H1 (cell line): ENCODE data around the gene DAPK2. TPM values are rescaled to one million over a fixed set of nuclear protein-coding genes. Genes with fewer than 3 reads are reported as not detected.
A peak's percentile ranks its signal among the peaks of the same experiment; 100 is the strongest.

Experiments
- CTCF ChIA-PET: fragments of 300-600 bp; sonication (Branson Sonifier 250); formaldehyde crosslinking; loops from one replicate; lab custom pipeline; 2021; ENCODE audit not compliant: partially characterized antibody; lab: Charles Lee
- POLR2A ChIA-PET: fragments of 300-600 bp; sonication (Branson Sonifier 250); formaldehyde crosslinking; loops from one replicate; lab custom pipeline; 2021; ENCODE audit warnings: inconsistent platforms; ENCODE audit not compliant: partially characterized antibody; lab: Charles Lee
- DNase-seq, 2 experiments: peaks; one replicate each; pipeline versions ENCODE4 v3.0.0 to v3.0.0-alpha.2; 2010 to 2022; ENCODE audit warnings: low spot score in 2 of 2, low read depth in 1 of 2, mixed read lengths in 1 of 2
- FAIRE-seq: peaks from 2 replicates; lab custom pipeline; 2011; peaks lifted over from hg19 to GRCh38; lab: Jason Lieb, UNC
- H2AFZ ChIP-seq: 2 replicates; pipeline ENCODE4 v1.8.1; 2012; ENCODE audit warnings: low read length, inconsistent platforms
- H2AK5ac ChIP-seq: 2 replicates; pipeline ENCODE4 v1.6.1; 2013; ENCODE audit warnings: low read depth, low read length
- H2BK120ac ChIP-seq: replicated peaks from 2 replicates; pipeline ENCODE3; 2013; ENCODE audit warnings: low read depth, low read length, inconsistent platforms
- H2BK12ac ChIP-seq: 2 replicates; pipeline ENCODE4 v1.6.1; 2013; ENCODE audit warnings: low read depth, low read length
- H2BK15ac ChIP-seq: 2 replicates; pipeline ENCODE4 v1.6.1; 2013; ENCODE audit warnings: low read length
- H2BK20ac ChIP-seq: 2 replicates; pipeline ENCODE4 v1.6.1; 2013; ENCODE audit warnings: low read length
- H2BK5ac ChIP-seq: 2 replicates; pipeline ENCODE4 v1.6.1; 2013; ENCODE audit warnings: low read depth, low read length
- H3K14ac ChIP-seq: 2 replicates; pipeline ENCODE4 v1.6.1; 2013; ENCODE audit warnings: inconsistent platforms; ENCODE audit not compliant: insufficient read length
- H3K18ac ChIP-seq: 2 replicates; pipeline ENCODE4 v1.6.1; 2013; ENCODE audit warnings: low read length; ENCODE audit errors: extremely low read depth
- H3K23ac ChIP-seq: 2 replicates; pipeline ENCODE4 v1.6.1; 2013; ENCODE audit warnings: inconsistent platforms; ENCODE audit not compliant: insufficient read length
- H3K23me2 ChIP-seq: 2 replicates; pipeline ENCODE4 v1.6.1; 2013; ENCODE audit warnings: low read depth, low read length
- H3K27ac ChIP-seq: 2 replicates; pipeline ENCODE4 v1.6.1; 2011; ENCODE audit warnings: low read depth, low read length, inconsistent platforms
- H3K27me3 ChIP-seq, 4 experiments: replicated peaks in 1 of 4; 1 replicate in 1 of 4; 2 replicates in 3 of 4; pipeline versions ENCODE4 v1.6.1 to v1.8.1; 2011 to 2013; ENCODE audit warnings: low read length in 3 of 4, mild to moderate bottlenecking in 3 of 4, inconsistent platforms in 2 of 4, mixed read lengths in 2 of 4, moderate library complexity in 1 of 4; ENCODE audit not compliant: control insufficient read depth in 3 of 4, insufficient read depth in 3 of 4; ENCODE audit errors: extremely low read depth in 1 of 4
- H3K36me3 ChIP-seq, 4 experiments: 2 replicates each; pipeline versions ENCODE4 v1.6.1 to v1.8.1; 2011 to 2013; ENCODE audit warnings: mild to moderate bottlenecking in 4 of 4, low read length in 3 of 4, moderate library complexity in 2 of 4, control low read depth in 1 of 4, inconsistent platforms in 1 of 4; ENCODE audit not compliant: insufficient read depth in 4 of 4, control insufficient read depth in 2 of 4
- H3K4ac ChIP-seq: replicated peaks from 2 replicates; pipeline ENCODE3; 2013; ENCODE audit warnings: low read length, low read depth, mixed read lengths, inconsistent platforms; ENCODE audit not compliant: insufficient read length
- H3K4me1 ChIP-seq, 4 experiments: replicated peaks in 1 of 4; 1 replicate in 1 of 4; 2 replicates in 3 of 4; pipeline versions ENCODE4 v1.6.1 to v1.8.1; 2011 to 2013; ENCODE audit warnings: low read length in 3 of 4, inconsistent platforms in 2 of 4, mixed read lengths in 1 of 4; ENCODE audit not compliant: insufficient read depth in 4 of 4, control insufficient read depth in 3 of 4
- H3K4me2 ChIP-seq, 2 experiments: 2 replicates each; pipeline versions ENCODE4 v1.6.1 to v1.8.1; 2011 to 2013; ENCODE audit warnings: low read depth in 2 of 2, low read length in 2 of 2, control low read depth in 1 of 2, inconsistent platforms in 1 of 2, mild to moderate bottlenecking in 1 of 2; ENCODE audit not compliant: insufficient read depth in 1 of 2
- H3K4me3 ChIP-seq, 4 experiments: fragments of 200-600, 300-600 bp in 1 of 4; sonication (generic), shearing (Covaris generic), sonication (Bioruptor Twin) in 1 of 4; 2 replicates each; pipeline versions ENCODE4 v1.5.1 to v1.8.1; 2011 to 2016; ENCODE audit warnings: low read length in 4 of 4, low read depth in 3 of 4, control low read depth in 2 of 4, inconsistent platforms in 2 of 4, mild to moderate bottlenecking in 2 of 4, mixed read lengths in 1 of 4, moderate library complexity in 1 of 4; ENCODE audit not compliant: insufficient read depth in 2 of 4; ENCODE audit errors: extremely low read depth in 1 of 4
- H3K56ac ChIP-seq: replicated peaks from 2 replicates; pipeline ENCODE3; 2013; ENCODE audit warnings: low read depth, mild to moderate bottlenecking, mixed read lengths, low read length, inconsistent platforms; ENCODE audit not compliant: insufficient read length
- H3K79me1 ChIP-seq: 2 replicates; pipeline ENCODE4 v1.6.1; 2013; ENCODE audit warnings: low read depth, low read length, control low read depth
- H3K79me2 ChIP-seq, 2 experiments: 2 replicates each; pipeline versions ENCODE4 v1.6.1 to v1.8.1; 2012 to 2013; ENCODE audit warnings: low read length in 2 of 2, mild to moderate bottlenecking in 2 of 2, inconsistent platforms in 1 of 2; ENCODE audit not compliant: insufficient read depth in 2 of 2, control insufficient read depth in 1 of 2
- H3K9ac ChIP-seq, 4 experiments: replicated peaks in 1 of 4; 1 replicate in 1 of 4; 2 replicates in 3 of 4; pipeline versions ENCODE4 v1.6.1 to v1.8.1; 2011 to 2013; ENCODE audit warnings: low read depth in 3 of 4, low read length in 3 of 4, control low read depth in 2 of 4, mild to moderate bottlenecking in 2 of 4, moderate library complexity in 2 of 4, inconsistent platforms in 1 of 4; ENCODE audit errors: extremely low read depth in 1 of 4
- H3K9me3 ChIP-seq, 2 experiments: 2 replicates each; pipeline versions ENCODE4 v1.6.1 to v1.8.1; 2012 to 2013; ENCODE audit warnings: mild to moderate bottlenecking in 2 of 2, moderate library complexity in 2 of 2, control low read depth in 1 of 2, inconsistent platforms in 1 of 2, low read depth in 1 of 2, low read length in 1 of 2, mixed read lengths in 1 of 2; ENCODE audit not compliant: insufficient read depth in 2 of 2
- H4K20me1 ChIP-seq, 2 experiments: replicated peaks in 1 of 2; 2 replicates each; pipeline versions ENCODE3 to v1.8.1; 2011 to 2013; ENCODE audit warnings: inconsistent platforms in 2 of 2, low read length in 2 of 2, mild to moderate bottlenecking in 1 of 2; ENCODE audit not compliant: insufficient read depth in 2 of 2, control insufficient read depth in 1 of 2
- H4K5ac ChIP-seq: 2 replicates; pipeline ENCODE4 v1.6.1; 2013; ENCODE audit warnings: low read length, low read depth, mixed read lengths, inconsistent platforms; ENCODE audit not compliant: insufficient read length
- H4K8ac ChIP-seq: 2 replicates; pipeline ENCODE4 v1.8.0; 2013; ENCODE audit warnings: mild to moderate bottlenecking, moderate library complexity, low read length, inconsistent platforms; ENCODE audit not compliant: insufficient read depth; ENCODE audit errors: extremely low read depth
- H4K91ac ChIP-seq: replicated peaks from 2 replicates; pipeline ENCODE3; 2013; ENCODE audit warnings: low read length, mixed read lengths, inconsistent platforms; ENCODE audit not compliant: insufficient read length
- CEBPB ChIP-seq: IDR thresholded peaks from 2 replicates; pipeline ENCODE4 v1.6.1; 2012; ENCODE audit warnings: low read depth, low read length
- NANOG ChIP-seq: IDR thresholded peaks from 2 replicates; pipeline ENCODE4 v1.6.1; 2011; ENCODE audit warnings: low read length, low read depth, mild to moderate bottlenecking, inconsistent platforms; ENCODE audit not compliant: insufficient read depth, poor library complexity, severe bottlenecking
- PHF8 ChIP-seq: fragments of 200-600 bp; sonication (generic); conservative IDR thresholded peaks from 2 replicates; pipeline ENCODE4 v1.7.1; 2012; ENCODE audit warnings: low read depth, mild to moderate bottlenecking, inconsistent platforms, low read length, moderate library complexity
- POLR2AphosphoS5 ChIP-seq: IDR thresholded peaks from 2 replicates; pipeline ENCODE4 v1.6.1; 2011; ENCODE audit warnings: low read depth, low read length
- RAD21 ChIP-seq, 2 experiments: IDR thresholded peaks in 1 of 2; conservative IDR thresholded peaks in 1 of 2; 2 replicates each; pipeline ENCODE4 v1.6.1; 2011; ENCODE audit warnings: low read depth in 2 of 2, low read length in 2 of 2, improper control_type of control experiment in 1 of 2, inconsistent platforms in 1 of 2, mild to moderate bottlenecking in 1 of 2, moderate library complexity in 1 of 2
- TBP ChIP-seq: IDR thresholded peaks from 2 replicates; pipeline ENCODE4 v1.6.1; 2011; ENCODE audit warnings: low read depth, low read length, improper control_type of control experiment
- TCF12 ChIP-seq: IDR thresholded peaks from 2 replicates; pipeline ENCODE4 v1.6.1; 2011; ENCODE audit warnings: low read depth, mild to moderate bottlenecking, low read length
- TEAD4 ChIP-seq: IDR thresholded peaks from 2 replicates; pipeline ENCODE4 v1.6.1; 2012; ENCODE audit warnings: low read depth, low read length, inconsistent platforms, mixed read lengths
- WGBS, 2 experiments: shearing (Covaris generic) in 1 of 2; methylation state at CpG; one replicate each; pipeline versions ENCODE4 v1.1.6 to v1.1.7; 2013 to 2015; ENCODE audit warnings: low lambda C conversion rate in 2 of 2, mixed read lengths in 2 of 2, inconsistent platforms in 1 of 2, low coverage in 1 of 2, missing lambda C conversion rate in 1 of 2; ENCODE audit not compliant: insufficient replicate concordance in 2 of 2, insufficient coverage in 1 of 2, insufficient read length in 1 of 2; ENCODE audit errors: extremely low coverage in 1 of 2, missing lambda C conversion rate in 1 of 2; 5-methylcytosine and 5-hydroxymethylcytosine counted together
- polyA plus RNA-seq, 7 experiments: library from polyadenylated mRNA; depleted of rRNA in 3 of 7; stranded (reverse) in 5 of 7; unstranded in 2 of 7; fragments of >200 nt in 5 of 7; fragments of 200-250 nt in 2 of 7; gene quantifications; 1 replicate in 5 of 7; 2 replicates in 1 of 7; 4 replicates in 1 of 7; pipeline versions ENCODE4 v1.2.1 to v1.2.3, GENCODE V29; 2011 to 2013; ENCODE audit warnings: missing spikeins in 2 of 7, mixed read lengths in 2 of 7
- total RNA-seq: library from RNA; stranded (reverse); fragmentation: NEBNext Ultra II Directional; extraction: Animal tissue kit (Norgen Biotek cat#: 25700); gene quantifications from 2 replicates; pipeline ENCODE4 v1.2.1, GENCODE V29; 2021
- TF ChIP-seq, protein P1 (sequence below): IDR thresholded peaks from 2 replicates; pipeline ENCODE4 v1.6.1; 2011; ENCODE audit warnings: low read length, improper control_type of control experiment

Gene DAPK2
- total and polyA plus RNA-seq, 2 of the 8 experiments (the other 6 are each of a cell fraction or from before 2014, with no cell fraction given), result 1.8 to 2.9 TPM

GRCh38 chr15:63978511-63979261, 67.6 kb downstream of the DAPK2 start:
- Histone ChIP-seq H3K4ac (no peak overlapping the region), H3K79me2 (no peaks in the 10 kb centered on the region), H4K91ac (peak overlapping the region; percentile 46), H3K9me3 (no peaks in the 10 kb centered on the region), H3K4me3 (no peak overlapping the region), H3K36me3 (no peaks in the 10 kb centered on the region), H3K27me3 (no peaks in the 10 kb centered on the region), H2BK15ac (no peak overlapping the region; the same call in 1 of the 2 replicates), H3K14ac (no peak overlapping the region), H3K79me1 (no peaks in the 10 kb centered on the region), H3K4me1 (peaks cover 0 to 4% (median under 1%) of the 10 kb centered on the region in 4 experiments; a peak in 4 of 7 replicates), H2BK12ac (no peak overlapping the region; the same call in 1 of the 2 replicates), H3K23ac (no peak overlapping the region), H2BK5ac (no peak overlapping the region), H3K4me2 (no peak overlapping the region), H3K18ac (no peak overlapping the region), H4K5ac (no peak overlapping the region), H2BK120ac (no peak overlapping the region), H3K9ac (no peak overlapping the region), H2AFZ (no peak overlapping the region), H4K20me1 (no peaks in the 10 kb centered on the region), H3K23me2 (no peaks in the 10 kb centered on the region), H3K27ac (no peak overlapping the region), H4K8ac (no peak overlapping the region), H2BK20ac (no peak overlapping the region), H2AK5ac (no peak overlapping the region), H3K56ac (no peak overlapping the region)
- FAIRE-seq (no peak), DNase-seq (peak in 1 of 2 experiments; percentile 39)
- ChIA-PET POLR2A (interaction anchor here (0.7 to 1.5 kb wide), 4 partner anchors 9 to 41 kb away, joined by 3 read pairs; no protein-coding TSS in a partner anchor), CTCF (interaction anchor here (0.8 to 10.0 kb wide), 9 partner anchors 10 to 343 kb away, joined by 3 to 102 read pairs (median 5); partner anchors contain the start of gene DAPK2)
- 75% methylated on average over 4 of the region's 4 CpGs; no CpG with 5 or more reads in 1 of the 2 experiments for WGBS, 2 experiments
- TF ChIP-seq, protein P1, sequence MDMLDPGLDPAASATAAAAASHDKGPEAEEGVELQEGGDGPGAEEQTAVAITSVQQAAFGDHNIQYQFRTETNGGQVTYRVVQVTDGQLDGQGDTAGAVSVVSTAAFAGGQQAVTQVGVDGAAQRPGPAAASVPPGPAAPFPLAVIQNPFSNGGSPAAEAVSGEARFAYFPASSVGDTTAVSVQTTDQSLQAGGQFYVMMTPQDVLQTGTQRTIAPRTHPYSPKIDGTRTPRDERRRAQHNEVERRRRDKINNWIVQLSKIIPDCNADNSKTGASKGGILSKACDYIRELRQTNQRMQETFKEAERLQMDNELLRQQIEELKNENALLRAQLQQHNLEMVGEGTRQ, result no peak
- no peak for TF ChIP-seq CEBPB
- TF ChIP-seq TBP, result no peak
- TF ChIP-seq RAD21 (IDR thresholded peaks at IDR 0.05 in 1 of 2, conservative IDR thresholded peaks at IDR 0.05 in 1 of 2; ENCODE audit: low read depth in 2 of 2, low read length in 2 of 2), result no peak
- TF ChIP-seq TCF12, result no peak
- no peak for TF ChIP-seq NANOG
- no peak for TF ChIP-seq PHF8
- TF ChIP-seq TEAD4, result no peak
- TF ChIP-seq POLR2AphosphoS5, result no peak
